ENCODE data around the gene FOXO1.

FOXO1 gene

GRCh38 chr13:40640202-40640601, 26.2 kb downstream of the FOXO1 start:
- TF ChIP-seq YY1 (IDR thresholded peaks at IDR 0.05; ENCODE audit: low read depth) (no peak), TCF12 (IDR thresholded peaks at IDR 0.05; ENCODE audit: low read depth) (no peak), ZBTB7A (IDR thresholded peaks at IDR 0.05; ENCODE audit: low read depth) (no peak), CREB1 (IDR thresholded peaks at IDR 0.05; ENCODE audit: low read depth) (no peak), MAX (IDR thresholded peaks at IDR 0.05) (no peak), FOXM1 (IDR thresholded peaks at IDR 0.05; ENCODE audit: borderline replicate concordance, low read depth) (no peak), RAD21 (IDR thresholded peaks at IDR 0.05; ENCODE audit: low read depth) (no peak), USF1 (IDR thresholded peaks at IDR 0.05) (no peak), TAF1 (IDR thresholded peaks at IDR 0.05; ENCODE audit: low read depth) (no peak), EP300 (IDR thresholded peaks at IDR 0.05; ENCODE audit: borderline replicate concordance) (no peak), CEBPB (IDR thresholded peaks at IDR 0.05) (no peak), NFIC (IDR thresholded peaks at IDR 0.05) (no peak), EGR1 (IDR thresholded peaks at IDR 0.05) (no peak), TEAD4 (IDR thresholded peaks at IDR 0.05) (no peak), REST (IDR thresholded peaks at IDR 0.05; ENCODE audit: low read depth) (no peak)

- TF ChIP-seq CEBPB (IDR thresholded peaks at IDR 0.05) (no peak), USF1 (IDR thresholded peaks at IDR 0.05) (no peak), MAX (IDR thresholded peaks at IDR 0.05) (no peak), EGR1 (IDR thresholded peaks at IDR 0.05) (no peak), RAD21 (IDR thresholded peaks at IDR 0.05; ENCODE audit: low read depth) (no peak), YY1 (IDR thresholded peaks at IDR 0.05; ENCODE audit: low read depth) (no peak), REST (IDR thresholded peaks at IDR 0.05; ENCODE audit: low read depth) (no peak), EP300 (IDR thresholded peaks at IDR 0.05; ENCODE audit: borderline replicate concordance) (no peak), TCF12 (IDR thresholded peaks at IDR 0.05; ENCODE audit: low read depth) (no peak), NFIC (IDR thresholded peaks at IDR 0.05) (no peak), CREB1 (IDR thresholded peaks at IDR 0.05; ENCODE audit: low read depth) (no peak), ZBTB7A (IDR thresholded peaks at IDR 0.05; ENCODE audit: low read depth) (no peak), TAF1 (IDR thresholded peaks at IDR 0.05; ENCODE audit: low read depth) (no peak), TEAD4 (IDR thresholded peaks at IDR 0.05) (no peak), FOXM1 (IDR thresholded peaks at IDR 0.05; ENCODE audit: borderline replicate concordance, low read depth) (no peak)
These were observed 27.2 kb downstream of the FOXO1 start for GRCh38 chr13:40639221-40639681.

GRCh38 chr13:40637643-40638042, 28.8 kb downstream of the FOXO1 start:
- TF ChIP-seq ZBTB7A (IDR thresholded peaks at IDR 0.05; ENCODE audit: low read depth) (no peak), TAF1 (IDR thresholded peaks at IDR 0.05; ENCODE audit: low read depth) (no peak), REST (IDR thresholded peaks at IDR 0.05; ENCODE audit: low read depth) (no peak), YY1 (IDR thresholded peaks at IDR 0.05; ENCODE audit: low read depth) (no peak)

GRCh38 chr13:40635315-40635995, 31.0 kb downstream of the FOXO1 start:
- TF ChIP-seq USF1 (IDR thresholded peaks at IDR 0.05) = no peak
- no peak for TF ChIP-seq TCF12 (IDR thresholded peaks at IDR 0.05; ENCODE audit: low read depth)
- no peak for TF ChIP-seq RAD21 (IDR thresholded peaks at IDR 0.05; ENCODE audit: low read depth)
- no peak for TF ChIP-seq NFIC (IDR thresholded peaks at IDR 0.05)
- no peak for TF ChIP-seq YY1 (IDR thresholded peaks at IDR 0.05; ENCODE audit: low read depth)
- TF ChIP-seq EP300 (IDR thresholded peaks at IDR 0.05; ENCODE audit: borderline replicate concordance) = no peak
- TF ChIP-seq TAF1 (IDR thresholded peaks at IDR 0.05; ENCODE audit: low read depth) = no peak
- no peak for TF ChIP-seq ZBTB7A (IDR thresholded peaks at IDR 0.05; ENCODE audit: low read depth)
- no peak for TF ChIP-seq REST (IDR thresholded peaks at IDR 0.05; ENCODE audit: low read depth)
- no peak for TF ChIP-seq MAX (IDR thresholded peaks at IDR 0.05)
- TF ChIP-seq EGR1 (IDR thresholded peaks at IDR 0.05) = no peak
- TF ChIP-seq CEBPB (IDR thresholded peaks at IDR 0.05) = no peak
- TF ChIP-seq FOXM1 (IDR thresholded peaks at IDR 0.05; ENCODE audit: borderline replicate concordance, low read depth) = no peak
- TF ChIP-seq TEAD4 (IDR thresholded peaks at IDR 0.05) = no peak
- TF ChIP-seq CREB1 (IDR thresholded peaks at IDR 0.05; ENCODE audit: low read depth) = no peak
